Liver (tissue), 9 donors: ENCODE results near the gene HIVEP2. TPM values are rescaled to one million over a fixed set of nuclear protein-coding genes. Genes with fewer than 3 reads are reported as not detected.

Source experiments
- DNase-seq: peaks from one replicate; pipeline ENCODE4 v3.0.0-alpha.2; 2017; ENCODE audit warnings: low spot score
- H3K27ac ChIP-seq, 2 donors: one replicate each; pipeline ENCODE4 v1.7.0; 2013; ENCODE audit warnings: inconsistent platforms in 2 of 2, low read length in 2 of 2, control low read depth in 1 of 2, low read depth in 1 of 2, mild to moderate bottlenecking in 1 of 2
- H3K27me3 ChIP-seq, 4 donors: one replicate each; pipeline versions ENCODE4 v1.6.1 to v1.7.0; 2013; ENCODE audit warnings: low read length in 3 of 4, inconsistent platforms in 1 of 4, mild to moderate bottlenecking in 1 of 4, moderate library complexity in 1 of 4; ENCODE audit not compliant: control insufficient read depth in 4 of 4, insufficient read depth in 4 of 4
- H3K36me3 ChIP-seq, 4 donors: one replicate each; pipeline versions ENCODE4 v1.6.1 to v1.7.0; 2013; ENCODE audit warnings: low read length in 3 of 4, mild to moderate bottlenecking in 3 of 4, low read depth in 1 of 4, moderate library complexity in 1 of 4; ENCODE audit not compliant: control insufficient read depth in 4 of 4, insufficient read depth in 3 of 4
- H3K4me1 ChIP-seq, 4 donors: one replicate each; pipeline versions ENCODE4 v1.6.1 to v1.7.0; 2013; ENCODE audit warnings: low read length in 3 of 4, mild to moderate bottlenecking in 3 of 4, moderate library complexity in 1 of 4; ENCODE audit not compliant: control insufficient read depth in 4 of 4, insufficient read depth in 4 of 4
- H3K4me3 ChIP-seq, 3 donors: one replicate each; pipeline versions ENCODE4 v1.6.1 to v1.7.0; 2013; ENCODE audit warnings: low read length in 3 of 3, control low read depth in 1 of 3, low read depth in 1 of 3, mild to moderate bottlenecking in 1 of 3
- H3K9ac ChIP-seq, 2 donors: one replicate each; pipeline ENCODE4 v1.7.0; 2013; ENCODE audit warnings: low read length in 2 of 2, mild to moderate bottlenecking in 2 of 2, moderate library complexity in 2 of 2, control low read depth in 1 of 2, low read depth in 1 of 2
- H3K9me3 ChIP-seq, 4 donors: one replicate each; pipeline versions ENCODE4 v1.6.1 to v1.7.0; 2013; ENCODE audit warnings: low read length in 3 of 4; ENCODE audit not compliant: control insufficient read depth in 4 of 4
- ATF3 ChIP-seq: IDR thresholded peaks from 2 replicates; pipeline ENCODE4 v1.6.1; 2016; ENCODE audit warnings: antibody characterized with exemption
- FOXA1 ChIP-seq: IDR thresholded peaks from 2 replicates; pipeline ENCODE4 v1.6.1; 2016; ENCODE audit warnings: antibody characterized with exemption
- FOXA2 ChIP-seq: IDR thresholded peaks from 2 replicates; pipeline ENCODE4 v1.6.1; 2016; ENCODE audit warnings: antibody characterized with exemption
- GABPA ChIP-seq, 2 donors: IDR thresholded peaks in 1 of 2; conservative IDR thresholded peaks in 1 of 2; 2 replicates each; pipeline ENCODE4 v1.6.1; 2016; ENCODE audit warnings: antibody characterized with exemption in 2 of 2, mild to moderate bottlenecking in 1 of 2, moderate library complexity in 1 of 2
- JUND ChIP-seq, 2 donors: IDR thresholded peaks; 2 replicates each; pipeline ENCODE4 v1.6.1; 2016; ENCODE audit warnings: antibody characterized with exemption in 2 of 2
- MAX ChIP-seq: IDR thresholded peaks from 2 replicates; pipeline ENCODE4 v1.6.1; 2016; ENCODE audit warnings: antibody characterized with exemption
- NR2F2 ChIP-seq: IDR thresholded peaks from 2 replicates; pipeline ENCODE4 v1.6.1; 2016; ENCODE audit warnings: antibody characterized with exemption
- RAD21 ChIP-seq, 2 donors: IDR thresholded peaks; 2 replicates each; pipeline ENCODE4 v1.6.1; 2016; ENCODE audit warnings: antibody characterized with exemption in 2 of 2, mild to moderate bottlenecking in 2 of 2
- RXRA ChIP-seq, 2 donors: IDR thresholded peaks; 2 replicates each; pipeline ENCODE4 v1.6.1; 2017 to 2018; ENCODE audit warnings: antibody characterized with exemption in 2 of 2, mild to moderate bottlenecking in 1 of 2
- SP1 ChIP-seq: IDR thresholded peaks from 2 replicates; pipeline ENCODE4 v1.6.1; 2018; ENCODE audit warnings: antibody characterized with exemption, mild to moderate bottlenecking
- TAF1 ChIP-seq: conservative IDR thresholded peaks from 2 replicates; pipeline ENCODE4 v1.6.1; 2016; ENCODE audit warnings: antibody characterized with exemption, mild to moderate bottlenecking
- YY1 ChIP-seq: IDR thresholded peaks from 2 replicates; pipeline ENCODE4 v1.6.1; 2016; ENCODE audit warnings: antibody characterized with exemption, mild to moderate bottlenecking
- ZBTB33 ChIP-seq: IDR thresholded peaks from 2 replicates; pipeline ENCODE4 v1.6.1; 2016; ENCODE audit warnings: antibody characterized with exemption
- WGBS: extraction: QIAGEN DNeasy Blood & Tissue Kit; methylation state at CpG from one replicate; pipeline ENCODE4 v1.1.7; 2013; 5-methylcytosine and 5-hydroxymethylcytosine counted together
- polyA plus RNA-seq, 2 donors: library from polyadenylated mRNA; stranded (reverse) in 1 of 2; unstranded in 1 of 2; fragments of 200-250 nt in 1 of 2; fragments of >200 nt in 1 of 2; fragmentation: Nextera tagmentation in 1 of 2; extraction: Ambion mirVana in 1 of 2; gene quantifications; one replicate each; pipeline versions ENCODE4 v1.2.1 to v1.2.3, GENCODE V29; 2013 to 2015
- total RNA-seq, 2 donors: library from RNA; depleted of rRNA; stranded (reverse); fragments of >200 nt; gene quantifications; one replicate each; pipeline ENCODE4 v1.2.3, GENCODE V29; 2014
- TF ChIP-seq, protein P1 (sequence below): fragments of 150-350 bp; IDR thresholded peaks from 2 replicates; pipeline ENCODE4 v1.5.1; 2017; ENCODE audit warnings: improper control_type of control experiment, low read depth, low read length; ENCODE audit not compliant: missing input control
- donor health status: healthy.
- donor health status: healthy.
- donor health status: healthy.
- donor health status: healthy.
- donor health status: healthy.

Gene HIVEP2
- total and polyA plus RNA-seq, 4 donors = 0.82 to 6.6 (median 1.3) TPM

GRCh38 chr6:142816031-142816430, 128.9 kb downstream of the HIVEP2 start:
- Histone ChIP-seq H3K4me1 (peaks cover 2 to 18% (median 13%) of the 10 kb centered on the region in 4 donors), H3K27me3 (no peaks in the 10 kb centered on the region), H3K9me3 (no peaks in the 10 kb centered on the region), H3K27ac (no peak overlapping the region), H3K36me3 (peaks cover 0 to 4% (median 0%) of the 10 kb centered on the region in 4 donors), H3K4me3 (no peak overlapping the region), H3K9ac (no peak overlapping the region)
- WGBS = 64% methylated on average over 2 of the region's 2 CpGs
- DNase-seq = no peak
- no peak for TF ChIP-seq ZBTB33
- TF ChIP-seq GABPA (IDR thresholded peaks at IDR 0.05 in 1 of 2, conservative IDR thresholded peaks at IDR 0.05 in 1 of 2) = no peak
- TF ChIP-seq ATF3 = no peak
- no peak for TF ChIP-seq SP1
- no peak for TF ChIP-seq JUND (IDR thresholded peaks at IDR 0.05)
- no peak for TF ChIP-seq TAF1
- no peak for TF ChIP-seq RXRA (IDR thresholded peaks at IDR 0.05)
- TF ChIP-seq FOXA1 = no peak
- TF ChIP-seq, protein P1, sequence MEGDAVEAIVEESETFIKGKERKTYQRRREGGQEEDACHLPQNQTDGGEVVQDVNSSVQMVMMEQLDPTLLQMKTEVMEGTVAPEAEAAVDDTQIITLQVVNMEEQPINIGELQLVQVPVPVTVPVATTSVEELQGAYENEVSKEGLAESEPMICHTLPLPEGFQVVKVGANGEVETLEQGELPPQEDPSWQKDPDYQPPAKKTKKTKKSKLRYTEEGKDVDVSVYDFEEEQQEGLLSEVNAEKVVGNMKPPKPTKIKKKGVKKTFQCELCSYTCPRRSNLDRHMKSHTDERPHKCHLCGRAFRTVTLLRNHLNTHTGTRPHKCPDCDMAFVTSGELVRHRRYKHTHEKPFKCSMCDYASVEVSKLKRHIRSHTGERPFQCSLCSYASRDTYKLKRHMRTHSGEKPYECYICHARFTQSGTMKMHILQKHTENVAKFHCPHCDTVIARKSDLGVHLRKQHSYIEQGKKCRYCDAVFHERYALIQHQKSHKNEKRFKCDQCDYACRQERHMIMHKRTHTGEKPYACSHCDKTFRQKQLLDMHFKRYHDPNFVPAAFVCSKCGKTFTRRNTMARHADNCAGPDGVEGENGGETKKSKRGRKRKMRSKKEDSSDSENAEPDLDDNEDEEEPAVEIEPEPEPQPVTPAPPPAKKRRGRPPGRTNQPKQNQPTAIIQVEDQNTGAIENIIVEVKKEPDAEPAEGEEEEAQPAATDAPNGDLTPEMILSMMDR = no peak
- TF ChIP-seq RAD21 (IDR thresholded peaks at IDR 0.05) = no peak
- no peak for TF ChIP-seq NR2F2

GRCh38 chr6:142811923-142812322, 133.1 kb downstream of the HIVEP2 start:
- WGBS = 92% methylated on average over 6 of the region's 6 CpGs
- H3K4me3 ChIP-seq = no peak overlapping the region
- H3K27me3 ChIP-seq = no peaks in the 10 kb centered on the region
- H3K9me3 ChIP-seq = no peaks in the 10 kb centered on the region
- H3K27ac ChIP-seq = no peak overlapping the region
- no peak overlapping the region for H3K9ac ChIP-seq
- TF ChIP-seq FOXA2 (no peak), ATF3 (no peak), MAX (no peak), YY1 (no peak)
- H3K4me1 ChIP-seq = no peaks in the 10 kb centered on the region
- H3K36me3 ChIP-seq = peaks cover 0 to 4% (median under 1%) of the 10 kb centered on the region in 4 donors
- DNase-seq = no peak

- H3K27me3 ChIP-seq = no peaks in the 10 kb centered on the region
- H3K4me3 ChIP-seq = no peak overlapping the region
- TF ChIP-seq JUND (IDR thresholded peaks at IDR 0.05) = no peak
- no peak for DNase-seq
- peaks cover 0 to 4% (median under 1%) of the 10 kb centered on the region in 4 donors for H3K36me3 ChIP-seq
- H3K4me1 ChIP-seq = no peaks in the 10 kb centered on the region
- H3K27ac ChIP-seq = no peak overlapping the region
- no peaks in the 10 kb centered on the region for H3K9me3 ChIP-seq
- no peak overlapping the region for H3K9ac ChIP-seq
- WGBS = 85% methylated on average over 6 of the region's 6 CpGs
These were observed 133.9 kb downstream of the HIVEP2 start for GRCh38 chr6:142810952-142811514.
